H9 (cell line): Measurements from ENCODE around the gene TMCC1. TPM values are rescaled to one million over a fixed set of nuclear protein-coding genes. Genes with fewer than 3 reads are reported as not detected.

Source experiments
- DNase-seq: peaks from one replicate; pipeline ENCODE4 v3.0.0-alpha.2; 2017
- H2AFZ ChIP-seq: one replicate; pipeline ENCODE4 v1.6.1; 2013; ENCODE audit warnings: mild to moderate bottlenecking, low read length, control low read depth, moderate library complexity
- H2AK5ac ChIP-seq: 2 replicates; pipeline ENCODE4 v1.6.1; 2013; ENCODE audit warnings: low read length, control low read depth, mixed read lengths; ENCODE audit not compliant: insufficient read length
- H2BK120ac ChIP-seq: one replicate; pipeline ENCODE4 v1.6.1; 2013; ENCODE audit warnings: low read depth, mild to moderate bottlenecking, low read length, control low read depth, inconsistent platforms; ENCODE audit not compliant: poor library complexity, severe bottlenecking
- H2BK12ac ChIP-seq: 2 replicates; pipeline ENCODE4 v1.6.1; 2013; ENCODE audit warnings: low read length, control low read depth, mixed read lengths, low read depth; ENCODE audit not compliant: insufficient read length
- H2BK15ac ChIP-seq: 2 replicates; pipeline ENCODE4 v1.6.1; 2013; ENCODE audit warnings: low read depth, low read length, control low read depth
- H2BK20ac ChIP-seq: one replicate; pipeline ENCODE4 v1.6.1; 2013; ENCODE audit warnings: low read depth, mild to moderate bottlenecking, low read length, control low read depth, inconsistent platforms; ENCODE audit not compliant: poor library complexity, severe bottlenecking
- H2BK5ac ChIP-seq: 2 replicates; pipeline ENCODE4 v1.6.1; 2013; ENCODE audit warnings: low read length, control low read depth, mixed read lengths; ENCODE audit not compliant: insufficient read length
- H3K14ac ChIP-seq: 2 replicates; pipeline ENCODE4 v1.6.1; 2013; ENCODE audit warnings: low read length, control low read depth; ENCODE audit not compliant: insufficient read depth
- H3K18ac ChIP-seq: 2 replicates; pipeline ENCODE4 v1.6.1; 2013; ENCODE audit warnings: low read depth, mild to moderate bottlenecking, mixed read lengths, low read length, control low read depth; ENCODE audit not compliant: insufficient read length
- H3K23ac ChIP-seq: 2 replicates; pipeline ENCODE4 v1.6.1; 2013; ENCODE audit warnings: low read length, control low read depth, mixed read lengths, low read depth; ENCODE audit not compliant: insufficient read length
- H3K23me2 ChIP-seq: 2 replicates; pipeline ENCODE4 v1.6.1; 2013; ENCODE audit warnings: low read depth, mild to moderate bottlenecking, mixed read lengths, low read length, control low read depth; ENCODE audit not compliant: insufficient read length, poor library complexity, severe bottlenecking
- H3K27ac ChIP-seq: 2 replicates; pipeline ENCODE4 v1.5.1; 2013; ENCODE audit warnings: low read length, control low read depth, mixed read lengths, low read depth; ENCODE audit not compliant: insufficient read length
- H3K27me3 ChIP-seq: 2 replicates; pipeline ENCODE4 v1.6.1; 2013; ENCODE audit warnings: low read length, control low read depth, inconsistent platforms; ENCODE audit not compliant: insufficient read depth
- H3K4ac ChIP-seq: 2 replicates; pipeline ENCODE4 v1.6.1; 2013; ENCODE audit warnings: low read depth, mild to moderate bottlenecking, control low read depth, inconsistent platforms, low read length, moderate library complexity
- H3K4me1 ChIP-seq: 2 replicates; pipeline ENCODE4 v1.6.1; 2013; ENCODE audit warnings: low read length, control low read depth, inconsistent platforms; ENCODE audit not compliant: insufficient read depth
- H3K4me2 ChIP-seq: 2 replicates; pipeline ENCODE4 v1.6.1; 2013; ENCODE audit warnings: low read length, control low read depth, mixed read lengths; ENCODE audit not compliant: insufficient read length, insufficient read depth
- H3K56ac ChIP-seq: 2 replicates; pipeline ENCODE4 v1.6.1; 2013; ENCODE audit warnings: low read depth, mild to moderate bottlenecking, mixed read lengths, low read length, control low read depth; ENCODE audit not compliant: insufficient read length
- H3K79me1 ChIP-seq: 2 replicates; pipeline ENCODE4 v1.6.1; 2013; ENCODE audit warnings: low read depth, mild to moderate bottlenecking, moderate library complexity, low read length, control low read depth, inconsistent platforms; ENCODE audit not compliant: insufficient read depth, poor library complexity, severe bottlenecking
- H3K79me2 ChIP-seq: 2 replicates; pipeline ENCODE4 v1.6.1; 2013; ENCODE audit warnings: low read length, control low read depth, inconsistent platforms; ENCODE audit not compliant: insufficient read depth
- H3K9ac ChIP-seq: 2 replicates; pipeline ENCODE4 v1.6.1; 2013; ENCODE audit warnings: low read length, control low read depth, mixed read lengths; ENCODE audit not compliant: insufficient read length; ENCODE audit errors: extremely low read depth
- H3K9me3 ChIP-seq: one replicate; pipeline ENCODE4 v1.6.1; 2013; ENCODE audit warnings: low read depth, low read length, inconsistent platforms; ENCODE audit not compliant: control insufficient read depth
- H3T11ph ChIP-seq: one replicate; pipeline ENCODE4 v1.6.1; 2013; ENCODE audit warnings: mild to moderate bottlenecking, low read length, control low read depth, inconsistent platforms
- H4K20me1 ChIP-seq: one replicate; pipeline ENCODE4 v1.6.1; 2013; ENCODE audit not compliant: control insufficient read depth, insufficient read length, insufficient read depth
- H4K5ac ChIP-seq: 2 replicates; pipeline ENCODE4 v1.6.1; 2013; ENCODE audit warnings: low read depth, mild to moderate bottlenecking, mixed read lengths, low read length, control low read depth; ENCODE audit not compliant: insufficient read length
- H4K8ac ChIP-seq: replicated peaks from 2 replicates; pipeline ENCODE4 v1.6.1; 2013; ENCODE audit warnings: low read length, control low read depth, mixed read lengths, low read depth; ENCODE audit not compliant: insufficient read length
- H4K91ac ChIP-seq: 2 replicates; pipeline ENCODE4 v1.6.1; 2013; ENCODE audit warnings: low read depth, mild to moderate bottlenecking, moderate library complexity, mixed read lengths, low read length, control low read depth; ENCODE audit not compliant: insufficient read length
- H3K27ac Mint-ChIP-seq, 3 experiments: 2 replicates in 2 of 3; 3 replicates in 1 of 3; pipeline ENCODE4 v1.8.0; 2020 to 2021; ENCODE audit warnings: mixed read lengths in 3 of 3, mild to moderate bottlenecking in 1 of 3, moderate library complexity in 1 of 3
- H3K27me3 Mint-ChIP-seq: 2 replicates; pipeline ENCODE4 v1.8.0; 2021; ENCODE audit warnings: low read depth, mild to moderate bottlenecking, moderate library complexity, mixed read lengths
- H3K36me3 Mint-ChIP-seq, 3 experiments: 2 replicates in 2 of 3; 3 replicates in 1 of 3; pipeline ENCODE4 v1.8.0; 2020 to 2021; ENCODE audit warnings: low read depth in 3 of 3, mixed read lengths in 3 of 3; ENCODE audit not compliant: insufficient read depth in 1 of 3
- H3K4me1 Mint-ChIP-seq, 2 experiments: 2 replicates each; pipeline ENCODE4 v1.8.0; 2020; ENCODE audit warnings: mixed read lengths in 2 of 2
- H3K4me3 Mint-ChIP-seq, 2 experiments: 2 replicates in 1 of 2; 3 replicates in 1 of 2; pipeline ENCODE4 v1.8.0; 2020 to 2021; ENCODE audit warnings: mild to moderate bottlenecking in 2 of 2, mixed read lengths in 2 of 2, moderate library complexity in 1 of 2
- H3K9me3 Mint-ChIP-seq, 2 experiments: 2 replicates in 1 of 2; 3 replicates in 1 of 2; pipeline ENCODE4 v1.8.0; 2020; ENCODE audit warnings: mild to moderate bottlenecking in 2 of 2, mixed read lengths in 2 of 2, moderate library complexity in 1 of 2
- CTCF ChIP-seq: fragments of 200-600 bp; sonication (generic); conservative IDR thresholded peaks from 3 replicates; pipeline ENCODE4 v1.8.0; 2021; ENCODE audit warnings: antibody characterized with exemption, mild to moderate bottlenecking
- WGBS: extraction: QIAGEN DNeasy Blood & Tissue Kit; methylation state at CpG from one replicate; pipeline ENCODE4 v1.1.7; 2013; ENCODE audit warnings: missing lambda C conversion rate, low lambda C conversion rate, mixed read lengths; ENCODE audit not compliant: insufficient read length; ENCODE audit errors: extremely low coverage; 5-methylcytosine and 5-hydroxymethylcytosine counted together
- total RNA-seq: library from RNA; stranded (reverse); gene quantifications from 2 replicates; pipeline ENCODE4 v1.2.1, GENCODE V29; 2021

TMCC1 gene
- total RNA-seq, 1 experiment from 2014 or later: 24.4 TPM

- H3K14ac ChIP-seq: no peak overlapping the region
- H2BK12ac ChIP-seq: no peak overlapping the region
- H3K27me3 ChIP-seq: no peaks in the 10 kb centered on the region
- TF ChIP-seq CTCF: no peak
- H3K27ac Mint-ChIP-seq: no peak overlapping the region; a peak in 1 of 7 replicates
- no peak overlapping the region for H3K56ac ChIP-seq
- H2BK5ac ChIP-seq: no peak overlapping the region
- H3K36me3 Mint-ChIP-seq: no peaks in the 10 kb centered on the region; a peak in 2 of 7 replicates
- H4K91ac ChIP-seq: no peak overlapping the region
- H3K4me1 ChIP-seq: no peaks in the 10 kb centered on the region
- no peak overlapping the region for H3K27ac ChIP-seq
- no peak overlapping the region for H2BK120ac ChIP-seq
- H3K18ac ChIP-seq: no peak overlapping the region
- H3K4ac ChIP-seq: no peak overlapping the region
- H2AK5ac ChIP-seq: no peak overlapping the region
- H2BK15ac ChIP-seq: no peak overlapping the region
- no peak overlapping the region for H4K5ac ChIP-seq
- no CpG with 5 or more reads among the region's 5 CpGs for WGBS
- no peak overlapping the region for H3T11ph ChIP-seq
- H3K23me2 ChIP-seq: no peaks in the 10 kb centered on the region
- H3K79me1 ChIP-seq: no peaks in the 10 kb centered on the region
- H4K8ac ChIP-seq: no peak overlapping the region
- no peak overlapping the region for H3K9ac ChIP-seq
- H3K9me3 ChIP-seq: no peaks in the 10 kb centered on the region
- DNase-seq: no peak
- no peaks in the 10 kb centered on the region for H3K79me2 ChIP-seq
- H3K27me3 Mint-ChIP-seq: no peaks in the 10 kb centered on the region; the same call in 1 of the 2 replicates
- no peaks in the 10 kb centered on the region for H4K20me1 ChIP-seq
- no peak overlapping the region for H3K23ac ChIP-seq
- no peak overlapping the region for H2AFZ ChIP-seq
- no peak overlapping the region for H3K4me2 ChIP-seq
- peaks cover 15 to 16% of the 10 kb centered on the region in 2 experiments for H3K4me1 Mint-ChIP-seq
- H3K9me3 Mint-ChIP-seq: no peaks in the 10 kb centered on the region
- H2BK20ac ChIP-seq: no peak overlapping the region
- no peak overlapping the region for H3K4me3 Mint-ChIP-seq
These were observed 278.6 kb downstream of the TMCC1 start for GRCh38 chr3:129614927-129615363.
